ENCODE results near the gene SAMD4A. TPM values are rescaled to one million over a fixed set of nuclear protein-coding genes. Genes with fewer than 3 reads are reported as not detected.

SAMD4A gene
- total RNA-seq, 1 experiment from 2014 or later: 18.3 TPM

DNA sequence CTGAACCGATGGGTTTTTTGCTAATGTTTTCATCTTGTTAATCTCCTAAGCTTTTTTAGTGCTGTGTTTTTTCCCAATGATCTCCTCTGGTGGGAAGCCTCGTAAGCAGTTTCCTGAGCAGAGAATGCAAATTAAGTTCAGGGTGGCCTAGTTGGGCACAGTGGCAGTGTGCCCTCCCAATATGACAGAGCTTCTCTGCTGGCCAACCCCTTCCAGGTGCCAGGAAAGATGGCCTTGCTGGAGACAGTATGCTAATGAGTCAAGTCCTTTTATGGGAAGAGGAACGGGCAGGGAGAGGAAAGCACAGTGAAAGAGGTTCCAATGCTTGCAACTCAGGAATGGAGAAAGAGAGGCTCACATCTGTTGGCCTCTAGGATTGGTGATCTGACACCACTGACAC lies 219.9 kb downstream of the SAMD4A start:
- H3K27ac ChIP-seq: no peak overlapping the region
- H4K20me1 ChIP-seq (ENCODE audit: insufficient read depth): no peaks in the 10 kb centered on the region; the same call in 1 of the 2 replicates
- no peaks in the 10 kb centered on the region for H3K9me3 ChIP-seq (ENCODE audit: insufficient read depth, low read depth)
- H3F3A ChIP-seq (ENCODE audit: insufficient read depth, low read depth): no peaks in the 10 kb centered on the region; the same call in 1 of the 2 replicates
- no peaks in the 10 kb centered on the region for H3K36me3 ChIP-seq (ENCODE audit: low read depth)
- ChIA-PET CTCF (no interaction called here), POLR2A (ENCODE audit: unreplicated experiment) (no interaction called here)
- BruUV-seq (replicated peaks): no TSS peak
- no peak overlapping the region for H3K4me2 ChIP-seq
- H2AFZ ChIP-seq: no peak overlapping the region
- H3K79me2 ChIP-seq (ENCODE audit: low read depth): no peaks in the 10 kb centered on the region
- H3K9me2 ChIP-seq (ENCODE audit: insufficient read depth): no peaks in the 10 kb centered on the region
- no peaks in the 10 kb centered on the region for H3K4me1 ChIP-seq (replicated peaks; ENCODE audit: insufficient read depth)
- TF ChIP-seq EZH2 (IDR thresholded peaks at IDR 0.05; ENCODE audit: low read depth): no peak
- TF ChIP-seq, protein P1, sequence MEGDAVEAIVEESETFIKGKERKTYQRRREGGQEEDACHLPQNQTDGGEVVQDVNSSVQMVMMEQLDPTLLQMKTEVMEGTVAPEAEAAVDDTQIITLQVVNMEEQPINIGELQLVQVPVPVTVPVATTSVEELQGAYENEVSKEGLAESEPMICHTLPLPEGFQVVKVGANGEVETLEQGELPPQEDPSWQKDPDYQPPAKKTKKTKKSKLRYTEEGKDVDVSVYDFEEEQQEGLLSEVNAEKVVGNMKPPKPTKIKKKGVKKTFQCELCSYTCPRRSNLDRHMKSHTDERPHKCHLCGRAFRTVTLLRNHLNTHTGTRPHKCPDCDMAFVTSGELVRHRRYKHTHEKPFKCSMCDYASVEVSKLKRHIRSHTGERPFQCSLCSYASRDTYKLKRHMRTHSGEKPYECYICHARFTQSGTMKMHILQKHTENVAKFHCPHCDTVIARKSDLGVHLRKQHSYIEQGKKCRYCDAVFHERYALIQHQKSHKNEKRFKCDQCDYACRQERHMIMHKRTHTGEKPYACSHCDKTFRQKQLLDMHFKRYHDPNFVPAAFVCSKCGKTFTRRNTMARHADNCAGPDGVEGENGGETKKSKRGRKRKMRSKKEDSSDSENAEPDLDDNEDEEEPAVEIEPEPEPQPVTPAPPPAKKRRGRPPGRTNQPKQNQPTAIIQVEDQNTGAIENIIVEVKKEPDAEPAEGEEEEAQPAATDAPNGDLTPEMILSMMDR (conservative IDR thresholded peaks at IDR 0.05): no peak
- no peak for DNase-seq
- intact Hi-C loops (cut with micrococcal nuclease; ENCODE audit: unreplicated experiment): no loop called here
- no peak overlapping the region for H3K4me3 ChIP-seq
- H3K27me3 ChIP-seq (ENCODE audit: insufficient read depth, low read depth): no peaks in the 10 kb centered on the region

DNA sequence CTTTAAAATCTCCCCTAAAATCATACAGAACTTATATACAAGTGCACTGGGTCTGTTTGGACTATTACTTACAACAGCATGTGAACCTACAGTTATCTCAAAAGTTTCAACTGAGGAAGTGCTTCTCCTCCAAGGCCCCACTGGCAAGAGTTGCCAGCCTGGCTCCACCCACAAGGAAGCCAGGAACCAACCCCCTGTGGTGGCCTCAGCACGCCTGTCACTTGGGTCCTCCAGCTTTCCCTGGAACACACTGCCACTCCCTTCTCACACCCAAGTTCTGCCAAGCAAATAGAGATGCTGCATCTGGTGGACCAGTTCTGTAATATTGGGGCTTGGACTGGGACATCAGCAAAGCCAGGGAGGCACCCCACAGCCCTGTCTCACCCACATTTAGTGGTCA lies 220.3 kb downstream of the SAMD4A start:
- ChIA-PET POLR2A (ENCODE audit: unreplicated experiment) (no interaction called here), CTCF (no interaction called here)
- no peak for DNase-seq
- Histone ChIP-seq H3K4me3 (no peak overlapping the region), H2AFZ (no peak overlapping the region), H4K20me1 (ENCODE audit: insufficient read depth) (no peaks in the 10 kb centered on the region; the same call in 1 of the 2 replicates), H3K9me2 (ENCODE audit: insufficient read depth) (no peaks in the 10 kb centered on the region), H3K4me1 (replicated peaks; ENCODE audit: insufficient read depth) (no peaks in the 10 kb centered on the region), H3F3A (ENCODE audit: insufficient read depth, low read depth) (no peaks in the 10 kb centered on the region; the same call in 1 of the 2 replicates), H3K36me3 (ENCODE audit: low read depth) (no peaks in the 10 kb centered on the region), H3K4me2 (no peak overlapping the region), H3K27me3 (ENCODE audit: insufficient read depth, low read depth) (no peaks in the 10 kb centered on the region), H3K79me2 (ENCODE audit: low read depth) (no peaks in the 10 kb centered on the region), H3K9me3 (ENCODE audit: insufficient read depth, low read depth) (no peaks in the 10 kb centered on the region), H3K27ac (no peak overlapping the region)
- intact Hi-C loops (cut with micrococcal nuclease; ENCODE audit: unreplicated experiment): no loop called here
- TF ChIP-seq, protein P1 (conservative IDR thresholded peaks at IDR 0.05): no peak
- TF ChIP-seq EZH2 (IDR thresholded peaks at IDR 0.05; ENCODE audit: low read depth): no peak
- BruUV-seq (replicated peaks): no TSS peak

DNA sequence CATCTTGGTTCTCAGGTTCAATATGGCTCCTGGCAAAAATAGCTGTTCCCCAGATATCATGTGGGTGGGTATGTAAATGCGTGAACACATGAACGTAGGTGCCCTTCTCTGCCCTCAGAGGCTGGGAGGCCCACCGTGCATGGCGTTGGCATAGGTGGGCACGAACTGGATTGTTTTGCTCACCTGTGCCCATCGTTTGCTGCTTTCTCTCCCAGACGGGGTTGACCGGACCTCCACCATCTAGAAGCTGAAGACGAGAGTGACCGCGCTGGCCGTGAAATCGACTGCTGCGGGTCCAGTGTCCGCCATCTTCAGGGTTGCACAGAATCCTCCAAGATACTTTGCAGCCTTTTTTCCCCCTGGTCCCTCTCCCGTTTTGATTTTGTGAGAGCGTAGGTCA lies 221.8 kb downstream of the SAMD4A start:
- no peak overlapping the region for H3K27ac ChIP-seq

More for the DNA sequence above, 221.8 kb downstream of the SAMD4A start:
- H3K27me3 ChIP-seq (ENCODE audit: insufficient read depth, low read depth): no peaks in the 10 kb centered on the region
- no peak overlapping the region for H3K4me2 ChIP-seq
- no peaks in the 10 kb centered on the region for H3K9me3 ChIP-seq (ENCODE audit: insufficient read depth, low read depth)
- no peaks in the 10 kb centered on the region; the same call in 1 of the 2 replicates for H3F3A ChIP-seq (ENCODE audit: insufficient read depth, low read depth)
- BruUV-seq (replicated peaks): no TSS peak
- no peaks in the 10 kb centered on the region; the same call in 1 of the 2 replicates for H4K20me1 ChIP-seq (ENCODE audit: insufficient read depth)
- ChIA-PET POLR2A (ENCODE audit: unreplicated experiment) (no interaction called here), CTCF (no interaction called here)
- H2AFZ ChIP-seq: no peak overlapping the region
- H3K36me3 ChIP-seq (ENCODE audit: low read depth): no peaks in the 10 kb centered on the region
- TF ChIP-seq, protein P1 (conservative IDR thresholded peaks at IDR 0.05): no peak
- no peak for TF ChIP-seq EZH2 (IDR thresholded peaks at IDR 0.05; ENCODE audit: low read depth)
- intact Hi-C loops (cut with micrococcal nuclease; ENCODE audit: unreplicated experiment): no loop called here
- H3K4me3 ChIP-seq: no peak overlapping the region
- no peaks in the 10 kb centered on the region for H3K79me2 ChIP-seq (ENCODE audit: low read depth)
- no peak for DNase-seq
- no peaks in the 10 kb centered on the region for H3K9me2 ChIP-seq (ENCODE audit: insufficient read depth)
- no peaks in the 10 kb centered on the region for H3K4me1 ChIP-seq (replicated peaks; ENCODE audit: insufficient read depth)

Measured in PC-9 (cell line).